NCI-H2196 (cell line): ENCODE results near the gene NID2.

Experiments used
- DNase-seq: peaks from one replicate; lab custom pipeline; 2025; ENCODE audit not compliant: unreplicated experiment; lab: John Stamatoyannopoulos, UW

The NID2 gene

GRCh38 chr14:52068615-52069306, at the start of gene NID2:
NID2 (minus strand) TSS chr14:52069059; CDS start chr14:52068994, 65 bp downstream.
- DNase-seq, result no peak

GRCh38 chr14:52117111-52117832, 48.4 kb upstream of the NID2 start:
- DNase-seq, result no peak

GRCh38 chr14:52115286-52115685, 46.4 kb upstream of the NID2 start:
- DNase-seq, result no peak

- no peak for DNase-seq
These were observed 43.6 kb upstream of the NID2 start for GRCh38 chr14:52112336-52113018.

GRCh38 chr14:52111583-52111982, 42.7 kb upstream of the NID2 start:
- no peak for DNase-seq

GRCh38 chr14:52110441-52111086, 41.7 kb upstream of the NID2 start:
- DNase-seq, result no peak

GRCh38 chr14:52108823-52109222, 40.0 kb upstream of the NID2 start:
- DNase-seq, result no peak

GRCh38 chr14:52106840-52107239, 38.0 kb upstream of the NID2 start:
- DNase-seq, result no peak

GRCh38 chr14:52103416-52103815, 34.6 kb upstream of the NID2 start:
- DNase-seq, result no peak

GRCh38 chr14:52095794-52096193, 26.9 kb upstream of the NID2 start:
- no peak for DNase-seq

GRCh38 chr14:52095336-52095735, 26.5 kb upstream of the NID2 start:
- DNase-seq, result no peak

- DNase-seq, result no peak
These were observed 25.9 kb upstream of the NID2 start for GRCh38 chr14:52094546-52095271.

- DNase-seq, result no peak
These were observed 23.1 kb upstream of the NID2 start for GRCh38 chr14:52091928-52092327.

GRCh38 chr14:52090936-52091335, 22.1 kb upstream of the NID2 start:
- DNase-seq, result no peak

GRCh38 chr14:52089218-52089617, 20.4 kb upstream of the NID2 start:
- DNase-seq, result no peak

- DNase-seq, result no peak
These were observed 17.9 kb upstream of the NID2 start for GRCh38 chr14:52086711-52087110.

- no peak for DNase-seq
These were observed 14.0 kb upstream of the NID2 start for GRCh38 chr14:52082903-52083302.

- DNase-seq, result no peak
These were observed 13.1 kb upstream of the NID2 start for GRCh38 chr14:52081964-52082363.

- DNase-seq, result no peak
These were observed 12.2 kb upstream of the NID2 start for GRCh38 chr14:52080808-52081755.
